T follicular helper cell (primary cell): ENCODE measurements around the gene MYBL2.
A peak's percentile ranks its signal among the peaks of the same experiment; 100 is the strongest.

Experiments
- DNase-seq: peaks from one replicate; pipeline ENCODE4 v3.0.0-alpha.2; 2020; ENCODE audit warnings: low read depth

Gene MYBL2

GRCh38 chr20:43723735-43724134 is 56.8 kb downstream of the MYBL2 start:
- DNase-seq, result no peak

GRCh38 chr20:43724383-43724782 is 57.5 kb downstream of the MYBL2 start:
- no peak for DNase-seq

- no peak for DNase-seq
These were observed 58.8 kb downstream of the MYBL2 start for GRCh38 chr20:43725666-43726065.

GRCh38 chr20:43726333-43726732 is 59.4 kb downstream of the MYBL2 start:
- no peak for DNase-seq

GRCh38 chr20:43726811-43727338 is 60.0 kb downstream of the MYBL2 start, which contains the start of gene GTSF1L:
Gene GTSF1L (minus strand): TSS chr20:43727002. CDS start chr20:43726694, 308 bp downstream.
- no peak for DNase-seq

- DNase-seq, result peak; percentile 10
These were observed 61.2 kb downstream of the MYBL2 start for GRCh38 chr20:43727980-43728590.

GRCh38 chr20:43728686-43729255 is 61.9 kb downstream of the MYBL2 start:
- DNase-seq, result no peak

- no peak for DNase-seq
These were observed 64.6 kb downstream of the MYBL2 start for GRCh38 chr20:43731469-43731868.

- no peak for DNase-seq
These were observed 65.0 kb downstream of the MYBL2 start for GRCh38 chr20:43731927-43732326.

GRCh38 chr20:43736588-43737158 is 69.8 kb downstream of the MYBL2 start:
- DNase-seq, result no peak

- DNase-seq, result no peak
These were observed 71.0 kb downstream of the MYBL2 start for GRCh38 chr20:43737925-43738324.

- no peak for DNase-seq
These were observed 72.3 kb downstream of the MYBL2 start for GRCh38 chr20:43739148-43739749.

- no peak for DNase-seq
These were observed 73.7 kb downstream of the MYBL2 start for GRCh38 chr20:43740642-43741041.

GRCh38 chr20:43744151-43744611 is 77.3 kb downstream of the MYBL2 start:
- no peak for DNase-seq

GRCh38 chr20:43744966-43745730 is 78.2 kb downstream of the MYBL2 start:
- no peak for DNase-seq

GRCh38 chr20:43746344-43747137 is 79.6 kb downstream of the MYBL2 start:
- no peak for DNase-seq

GRCh38 chr20:43748274-43748673 is 81.4 kb downstream of the MYBL2 start:
- DNase-seq, result no peak

- peak; percentile 67 for DNase-seq
These were observed 82.9 kb downstream of the MYBL2 start for GRCh38 chr20:43749734-43750294.

- DNase-seq, result no peak
These were observed 83.9 kb downstream of the MYBL2 start for GRCh38 chr20:43750774-43751166.

GRCh38 chr20:43751167-43752050 is 84.5 kb downstream of the MYBL2 start:
- no peak for DNase-seq
